ENCODE results near the gene STT3B. TPM values are rescaled to one million over a fixed set of nuclear protein-coding genes. Genes with fewer than 3 reads are reported as not detected.

STT3B gene
- total RNA-seq, 1 donor from 2014 or later = 142 TPM

GRCh38 chr3:31639828-31640227 is 107.1 kb downstream of the STT3B start:
- DNase-seq (ENCODE audit: low read depth in 2 of 2) = no peak

- DNase-seq (ENCODE audit: low read depth in 2 of 2) = no peak
Measured at GRCh38 chr3:31645256-31645655, 112.5 kb downstream of the STT3B start.

GRCh38 chr3:31648286-31648968 is 115.7 kb downstream of the STT3B start:
- DNase-seq (ENCODE audit: low read depth in 2 of 2) = no peak

GRCh38 chr3:31652296-31652695 is 119.6 kb downstream of the STT3B start:
- no peak for DNase-seq (ENCODE audit: low read depth in 2 of 2)

- DNase-seq (ENCODE audit: low read depth in 2 of 2) = no peak
Measured at GRCh38 chr3:31653464-31653863, 120.7 kb downstream of the STT3B start.

GRCh38 chr3:31654998-31655397 is 122.3 kb downstream of the STT3B start:
- no peak for DNase-seq (ENCODE audit: low read depth in 2 of 2)

GRCh38 chr3:31659246-31659645 is 126.5 kb downstream of the STT3B start:
- no peak for DNase-seq (ENCODE audit: low read depth in 2 of 2)

- peak in 1 of 2 donors; percentile 9 for DNase-seq (ENCODE audit: low read depth in 2 of 2)
Measured at GRCh38 chr3:31661286-31661685, 128.6 kb downstream of the STT3B start.

GRCh38 chr3:31661993-31662670 is 129.4 kb downstream of the STT3B start:
- no peak for DNase-seq (ENCODE audit: low read depth in 2 of 2)

GRCh38 chr3:31664031-31664430 is 131.3 kb downstream of the STT3B start:
- no peak for DNase-seq (ENCODE audit: low read depth in 2 of 2)

GRCh38 chr3:31667582-31667981 is 134.9 kb downstream of the STT3B start:
- DNase-seq (ENCODE audit: low read depth in 2 of 2) = no peak

GRCh38 chr3:31668242-31668641 is 135.5 kb downstream of the STT3B start:
- no peak for DNase-seq (ENCODE audit: low read depth in 2 of 2)

GRCh38 chr3:31670136-31670535 is 137.4 kb downstream of the STT3B start:
- peak; percentile 29 to 63 for DNase-seq (ENCODE audit: low read depth in 2 of 2)

GRCh38 chr3:31670722-31671121 is 138.0 kb downstream of the STT3B start:
- DNase-seq (ENCODE audit: low read depth in 2 of 2) = no peak

- no peak for DNase-seq (ENCODE audit: low read depth in 2 of 2)
Measured at GRCh38 chr3:31671451-31671850, 138.7 kb downstream of the STT3B start.

- DNase-seq (ENCODE audit: low read depth in 2 of 2) = no peak
Measured at GRCh38 chr3:31671976-31672375, 139.3 kb downstream of the STT3B start.

GRCh38 chr3:31673950-31674349 is 141.2 kb downstream of the STT3B start:
- DNase-seq (ENCODE audit: low read depth in 2 of 2) = no peak

GRCh38 chr3:31676556-31676955 is 143.8 kb downstream of the STT3B start:
- no peak for DNase-seq (ENCODE audit: low read depth in 2 of 2)

GRCh38 chr3:31680072-31680870 is 147.5 kb downstream of the STT3B start:
- no peak for DNase-seq (ENCODE audit: low read depth in 2 of 2)
